ENCODE data around the gene IQCN. TPM values are rescaled to one million over a fixed set of nuclear protein-coding genes. Genes with fewer than 3 reads are reported as not detected.

The IQCN gene
- total and polyA plus RNA-seq, 2 experiments from 2014 or later, result 0.35 TPM; not detected in 1

GRCh38 chr19:18231775-18232174, 42.5 kb downstream of the IQCN start (continued):
- no peak for TF ChIP-seq ETS1 (IDR thresholded peaks at IDR 0.05)

- no peaks in the 10 kb centered on the region for H3K36me3 ChIP-seq (ENCODE audit: insufficient read depth)
- H3K4me1 ChIP-seq (ENCODE audit: insufficient read depth), result peaks cover 21% of the 10 kb centered on the region
- peak; percentile 34 for DNase-seq (ENCODE audit: low spot score)
- Mint-ChIP-seq H3K4me3 (peak overlapping the region; percentile 52), H3K27me3 (ENCODE audit: insufficient read depth, low read depth, poor library complexity) (peaks cover 40% of the 10 kb centered on the region), H3K36me3 (ENCODE audit: low read depth) (no peaks in the 10 kb centered on the region; the same call in 1 of the 3 replicates), H3K27ac (no peak overlapping the region), H3K4me1 (peaks cover 38% of the 10 kb centered on the region), H3K9me3 (no peaks in the 10 kb centered on the region; the same call in 1 of the 3 replicates)
- ATAC-seq, result no peak; the same call in 1 of the 3 replicates
- H3K27me3 ChIP-seq (ENCODE audit: insufficient read depth), result peaks cover 13% of the 10 kb centered on the region
- H3K79me2 ChIP-seq (replicated peaks; ENCODE audit: insufficient read depth), result no peaks in the 10 kb centered on the region
- peak overlapping the region; percentile 72 for H3K4me3 ChIP-seq
- H3K4me2 ChIP-seq, result peak overlapping the region; percentile 95
- H2AFZ ChIP-seq, result no peak overlapping the region
- H3F3A ChIP-seq (replicated peaks; ENCODE audit: low read depth), result peaks cover 46% of the 10 kb centered on the region
- no peaks in the 10 kb centered on the region for H4K20me1 ChIP-seq (replicated peaks; ENCODE audit: insufficient read depth)
- no peaks in the 10 kb centered on the region for H3K9me2 ChIP-seq (ENCODE audit: insufficient read depth)
- TF ChIP-seq JUNB (IDR thresholded peaks at IDR 0.05; ENCODE audit: unreplicated experiment) (no peak), EZH2 (IDR thresholded peaks at IDR 0.05; ENCODE audit: low read depth, unreplicated experiment) (no peak), ZNF114 (CRISPR knock-in tag; IDR thresholded peaks at IDR 0.05) (no peak), ZNF331 (CRISPR knock-in tag; IDR thresholded peaks at IDR 0.05; ENCODE audit: low read depth) (no peak), CREB1 (CRISPR knock-in tag; IDR thresholded peaks at IDR 0.05; ENCODE audit: low read depth) (no peak), POLR2AphosphoS5 (IDR thresholded peaks at IDR 0.05; ENCODE audit: low read depth) (no peak), REST (IDR thresholded peaks at IDR 0.05; ENCODE audit: unreplicated experiment) (no peak), ZNF462 (CRISPR knock-in tag; IDR thresholded peaks at IDR 0.05) (no peak), EZH2phosphoT487 (IDR thresholded peaks at IDR 0.05; ENCODE audit: unreplicated experiment) (no peak), CTCF (conservative IDR thresholded peaks at IDR 0.05; ENCODE audit: low read depth in 2 of 2) (no peak)
- H3K27ac ChIP-seq (ENCODE audit: low read depth), result peak overlapping the region; percentile 83
These were observed 43.1 kb downstream of the IQCN start for GRCh38 chr19:18230941-18231734.
